Neural cell (in vitro differentiated cells): ENCODE results near the gene FERMT3. TPM values are rescaled to one million over a fixed set of nuclear protein-coding genes. Genes with fewer than 3 reads are reported as not detected.

Experiments used
- H2AFZ ChIP-seq: fragments of 200-600, 300-800 bp; sonication (generic), shearing (Covaris generic); 2 replicates; pipeline ENCODE4 v1.6.0; 2014; ENCODE audit warnings: low read depth, mild to moderate bottlenecking, antibody characterized with exemption, low read length, moderate library complexity
- H3F3A ChIP-seq: fragments of 200-600 bp; shearing (Covaris generic); 2 replicates; pipeline ENCODE4 v1.6.1; 2016; ENCODE audit warnings: mild to moderate bottlenecking, moderate library complexity, mixed read lengths, antibody characterized with exemption, low read length; ENCODE audit not compliant: insufficient read depth, poor library complexity, severe bottlenecking
- H3K27ac ChIP-seq: fragments of 200-600, 300-800 bp; sonication (generic), shearing (Covaris generic); 2 replicates; pipeline ENCODE4 v1.5.1; 2014; ENCODE audit warnings: mild to moderate bottlenecking, low read length, moderate library complexity
- H3K27me3 ChIP-seq: fragments of 300-800, 200-600 bp; sonication (generic), shearing (Covaris generic); 2 replicates; pipeline ENCODE4 v1.6.0; 2014; ENCODE audit warnings: mild to moderate bottlenecking, low read depth, low read length, moderate library complexity; ENCODE audit not compliant: insufficient read depth
- H3K36me3 ChIP-seq: fragments of 300-800, 200-600 bp; sonication (generic), shearing (Covaris generic); 2 replicates; pipeline ENCODE4 v1.5.1; 2014; ENCODE audit warnings: mild to moderate bottlenecking, antibody characterized with exemption, low read length, moderate library complexity; ENCODE audit not compliant: insufficient read depth
- H3K4me2 ChIP-seq: fragments of 300-800, 200-600 bp; sonication (generic), shearing (Covaris generic); 2 replicates; pipeline ENCODE4 v1.6.0; 2014; ENCODE audit warnings: mild to moderate bottlenecking, low read length
- H3K4me3 ChIP-seq: fragments of 300-800, 200-600 bp; sonication (generic), shearing (Covaris generic); 2 replicates; pipeline ENCODE4 v1.5.1; 2014; ENCODE audit warnings: mild to moderate bottlenecking, low read length, moderate library complexity
- H3K79me2 ChIP-seq: fragments of 200-600 bp; shearing (Covaris generic); replicated peaks from 2 replicates; pipeline ENCODE4 v1.6.0; 2014; ENCODE audit warnings: mild to moderate bottlenecking, low read length, moderate library complexity; ENCODE audit not compliant: insufficient read depth
- H3K9ac ChIP-seq: fragments of 300-800, 200-600 bp; sonication (generic), shearing (Covaris generic); 2 replicates; pipeline ENCODE4 v1.6.1; 2016; ENCODE audit warnings: mild to moderate bottlenecking, low read length, mixed read lengths
- H3K9me2 ChIP-seq: fragments of 200-600 bp; shearing (Covaris generic); 2 replicates; pipeline ENCODE4 v1.6.1; 2016; ENCODE audit warnings: mild to moderate bottlenecking, low read length, mixed read lengths; ENCODE audit not compliant: insufficient read depth
- H3K9me3 ChIP-seq: fragments of 200-600, 300-800 bp; sonication (generic), shearing (Covaris generic); 2 replicates; pipeline ENCODE4 v1.6.1; 2016; ENCODE audit warnings: mild to moderate bottlenecking, mixed run types, low read length, moderate library complexity, mixed read lengths
- H4K20me1 ChIP-seq: fragments of 200-600 bp; shearing (Covaris generic); 2 replicates; pipeline ENCODE4 v1.6.1; 2016; ENCODE audit warnings: mild to moderate bottlenecking, mixed run types; ENCODE audit not compliant: insufficient read depth
- CTCF ChIP-seq: fragments of 450-650 bp; IDR thresholded peaks from 2 replicates; pipeline ENCODE4 v1.5.1; 2014; ENCODE audit warnings: antibody characterized with exemption, mild to moderate bottlenecking, moderate library complexity; ENCODE audit not compliant: poor library complexity, severe bottlenecking
- EP300 ChIP-seq: fragments of 450-650 bp; conservative IDR thresholded peaks from 2 replicates; pipeline ENCODE4 v1.6.1; 2014; ENCODE audit warnings: antibody characterized with exemption, mild to moderate bottlenecking, moderate library complexity; ENCODE audit not compliant: poor library complexity, severe bottlenecking
- EZH2 ChIP-seq: fragments of 200-600, 300-800 bp; shearing (Covaris generic), sonication (generic); IDR thresholded peaks from 2 replicates; pipeline ENCODE4 v1.6.1; 2014; ENCODE audit warnings: antibody characterized with exemption, low read length, borderline replicate concordance, mild to moderate bottlenecking; ENCODE audit not compliant: insufficient read depth, poor library complexity, severe bottlenecking
- MXI1 ChIP-seq: fragments of 450-650 bp; conservative IDR thresholded peaks from 2 replicates; pipeline ENCODE4 v1.6.1; 2014; ENCODE audit warnings: antibody characterized with exemption, mild to moderate bottlenecking; ENCODE audit not compliant: poor library complexity, severe bottlenecking
- POLR2AphosphoS5 ChIP-seq: IDR thresholded peaks from 2 replicates; pipeline ENCODE4 v1.6.1; 2012
- RAD21 ChIP-seq: fragments of 450-650 bp; conservative IDR thresholded peaks from 2 replicates; pipeline ENCODE4 v1.6.1; 2014; ENCODE audit warnings: antibody characterized with exemption, mild to moderate bottlenecking, moderate library complexity
- REST ChIP-seq: IDR thresholded peaks from 2 replicates; pipeline ENCODE4 v1.6.1; 2012; ENCODE audit warnings: borderline replicate concordance
- SMC3 ChIP-seq: fragments of 450-650 bp; conservative IDR thresholded peaks from 2 replicates; pipeline ENCODE4 v1.6.1; 2014; ENCODE audit warnings: antibody characterized with exemption, mild to moderate bottlenecking, moderate library complexity; ENCODE audit not compliant: poor library complexity
- TAF1 ChIP-seq: IDR thresholded peaks from 2 replicates; pipeline ENCODE4 v1.6.1; 2012; ENCODE audit warnings: low read depth
- polyA plus RNA-seq: library from polyadenylated mRNA; depleted of rRNA; stranded (reverse); fragments of >200 nt; gene quantifications from 2 replicates; pipeline ENCODE4 v1.2.3, GENCODE V29; 2014

The FERMT3 gene
- polyA plus RNA-seq, 1 donor from 2014 or later: 0.89 TPM

GRCh38 chr11:64203421-64204079, 3.0 kb upstream of the FERMT3 start:
- Histone ChIP-seq H3K4me3 (no peak overlapping the region), H3K36me3 (peaks cover 6% of the 10 kb centered on the region), H4K20me1 (no peaks in the 10 kb centered on the region)

GRCh38 chr11:64204080-64204440, 2.5 kb upstream of the FERMT3 start:
- H3K27me3 ChIP-seq: no peaks in the 10 kb centered on the region
- TF ChIP-seq TAF1 (no peak), CTCF (no peak), POLR2AphosphoS5 (no peak), RAD21 (no peak), SMC3 (no peak), MXI1 (no peak), EP300 (no peak), EZH2 (no peak)
- no peak overlapping the region for H2AFZ ChIP-seq
- H3K4me3 ChIP-seq: no peak overlapping the region
- no peaks in the 10 kb centered on the region for H4K20me1 ChIP-seq
- no peaks in the 10 kb centered on the region for H3K9me2 ChIP-seq
- no peaks in the 10 kb centered on the region for H3F3A ChIP-seq
- H3K27ac ChIP-seq: no peak overlapping the region
- peaks cover 6% of the 10 kb centered on the region for H3K36me3 ChIP-seq
- H3K4me2 ChIP-seq: no peak overlapping the region
- no peak overlapping the region for H3K9ac ChIP-seq
- no peaks in the 10 kb centered on the region for H3K79me2 ChIP-seq
- no peaks in the 10 kb centered on the region for H3K9me3 ChIP-seq

More at GRCh38 chr11:64203421-64204079, 3.0 kb upstream of the FERMT3 start:
- no peaks in the 10 kb centered on the region for H3K27me3 ChIP-seq
- H3K79me2 ChIP-seq: no peaks in the 10 kb centered on the region
- no peak overlapping the region for H2AFZ ChIP-seq
- no peak for TF ChIP-seq RAD21
- TF ChIP-seq POLR2AphosphoS5: no peak
- no peak for TF ChIP-seq EP300
- TF ChIP-seq MXI1: no peak
- no peak for TF ChIP-seq EZH2
- TF ChIP-seq CTCF: no peak
- TF ChIP-seq REST: no peak
- no peak for TF ChIP-seq SMC3
- TF ChIP-seq TAF1: no peak
- H3K9me2 ChIP-seq: no peaks in the 10 kb centered on the region
- H3F3A ChIP-seq: no peaks in the 10 kb centered on the region
- H3K9me3 ChIP-seq: no peaks in the 10 kb centered on the region
- no peak overlapping the region for H3K4me2 ChIP-seq
- H3K27ac ChIP-seq: no peak overlapping the region
- no peak overlapping the region for H3K9ac ChIP-seq
